SK-N-SH treated with all-trans-retinoic acid at 6 μM for 48 hours (cell line): ENCODE measurements around the gene LPCAT3.

Experiments used
- ATAC-seq: fragments of 200-7000 bp; cut with Tn5 transposase; 3 replicates; pipeline ENCODE4 v1.9.1; 2020; ENCODE audit warnings: mild to moderate bottlenecking, moderate library complexity
- ARNTL ChIP-seq: fragments of 450-650 bp; formaldehyde crosslinking; IDR thresholded peaks from 2 replicates; pipeline ENCODE4 v1.5.0; 2020; ENCODE audit warnings: low read depth, mild to moderate bottlenecking, moderate library complexity, borderline replicate concordance
- BACH2 ChIP-seq: fragments of 250-450 bp; sonication (Bioruptor Pico); IDR thresholded peaks from 2 replicates; pipeline ENCODE4 v1.9.0; 2021; ENCODE audit warnings: mild to moderate bottlenecking, borderline replicate concordance
- CSDC2 ChIP-seq: fragments of 250-450 bp; sonication (Bioruptor Pico); IDR thresholded peaks from 2 replicates; pipeline ENCODE4 v1.5.0; 2020; ENCODE audit warnings: mild to moderate bottlenecking, moderate library complexity
- ESRRG ChIP-seq: fragments of 250-450 bp; sonication (Bioruptor Pico); IDR thresholded peaks from 2 replicates; pipeline ENCODE4 v1.6.1; 2021; ENCODE audit warnings: mild to moderate bottlenecking
- GLIS3 ChIP-seq: fragments of 250-450 bp; sonication (Bioruptor Pico); IDR thresholded peaks from 2 replicates; pipeline ENCODE4 v1.5.0; 2020; ENCODE audit warnings: mild to moderate bottlenecking, moderate library complexity
- ISL1 ChIP-seq: fragments of 250-450 bp; sonication (Bioruptor Pico); IDR thresholded peaks from 2 replicates; pipeline ENCODE4 v2.1.2; 2022; ENCODE audit warnings: mild to moderate bottlenecking, moderate library complexity
- OSR1 ChIP-seq: fragments of 250-450 bp; sonication (Bioruptor Pico); IDR thresholded peaks from 2 replicates; pipeline ENCODE4 v1.8.0; 2022; ENCODE audit warnings: moderate library complexity, mild to moderate bottlenecking, inconsistent platforms
- PPARA ChIP-seq: fragments of 250-450 bp; sonication (Bioruptor Pico); IDR thresholded peaks from 2 replicates; pipeline ENCODE4 v1.5.0; 2020; ENCODE audit warnings: mild to moderate bottlenecking, borderline replicate concordance
- RARB ChIP-seq: fragments of 250-450 bp; sonication (Bioruptor Pico); IDR thresholded peaks from 2 replicates; pipeline ENCODE4 v1.8.0; 2021; ENCODE audit warnings: mild to moderate bottlenecking, moderate library complexity
- SNAI2 ChIP-seq: fragments of 250-450 bp; sonication (Bioruptor Pico); IDR thresholded peaks from 2 replicates; pipeline ENCODE4 v1.5.0; 2020; ENCODE audit warnings: mild to moderate bottlenecking, moderate library complexity
- TCF4 ChIP-seq: fragments of 250-450 bp; sonication (Bioruptor Pico); IDR thresholded peaks from 2 replicates; pipeline ENCODE4 v1.8.0; 2021; ENCODE audit warnings: mild to moderate bottlenecking, moderate library complexity, borderline replicate concordance
- TOX ChIP-seq: fragments of 250-450 bp; sonication (Bioruptor Pico); IDR thresholded peaks from 2 replicates; pipeline ENCODE4 v1.8.0; 2021; ENCODE audit warnings: mild to moderate bottlenecking, moderate library complexity, borderline replicate concordance
- ZC3H10 ChIP-seq: fragments of 250-450 bp; sonication (Bioruptor Pico); IDR thresholded peaks from 2 replicates; pipeline ENCODE4 v1.5.1; 2021; ENCODE audit warnings: mild to moderate bottlenecking, moderate library complexity
- ZFP3 ChIP-seq: fragments of 250-450 bp; sonication (Bioruptor Pico); IDR thresholded peaks from 2 replicates; pipeline ENCODE4 v1.5.0; 2020; ENCODE audit warnings: mild to moderate bottlenecking, moderate library complexity
- ZFP30 ChIP-seq: fragments of 450-650 bp; formaldehyde crosslinking; IDR thresholded peaks from 2 replicates; pipeline ENCODE4 v1.5.0; 2022; ENCODE audit warnings: mild to moderate bottlenecking, moderate library complexity
- ZNF565 ChIP-seq: fragments of 450-650 bp; formaldehyde crosslinking; conservative IDR thresholded peaks from 2 replicates; pipeline ENCODE4 v1.5.0; 2020; ENCODE audit warnings: low read depth, mild to moderate bottlenecking, moderate library complexity
- ZNF70 ChIP-seq: fragments of 450-650 bp; formaldehyde crosslinking; IDR thresholded peaks from 2 replicates; pipeline ENCODE4 v1.5.0; 2020; ENCODE audit warnings: mild to moderate bottlenecking, moderate library complexity
- ZNF8 ChIP-seq: fragments of 450-650 bp; formaldehyde crosslinking; IDR thresholded peaks from 2 replicates; pipeline ENCODE4 v1.5.0; 2020; ENCODE audit warnings: mild to moderate bottlenecking, moderate library complexity
- TF ChIP-seq, protein P1 (sequence below): fragments of 250-450 bp; sonication (Bioruptor Pico); IDR thresholded peaks from 2 replicates; pipeline ENCODE4 v1.5.1; 2020; ENCODE audit warnings: low read depth, mild to moderate bottlenecking, moderate library complexity
- TF ChIP-seq, protein P2 (sequence below): fragments of 250-450 bp; sonication (Bioruptor Pico); IDR thresholded peaks from 2 replicates; pipeline ENCODE4 v1.5.0; 2020; ENCODE audit warnings: mild to moderate bottlenecking, moderate library complexity
- TF ChIP-seq, protein P3 (sequence below): fragments of 250-450 bp; sonication (Bioruptor Pico); IDR thresholded peaks from 2 replicates; pipeline ENCODE4 v1.5.1; 2021; ENCODE audit warnings: mild to moderate bottlenecking, moderate library complexity
- TF ChIP-seq, protein P4 (sequence below): fragments of 250-450 bp; sonication (Bioruptor Pico); IDR thresholded peaks from 2 replicates; pipeline ENCODE4 v1.8.0; 2021; ENCODE audit warnings: low read depth, mild to moderate bottlenecking, moderate library complexity, borderline replicate concordance

Gene LPCAT3

DNA sequence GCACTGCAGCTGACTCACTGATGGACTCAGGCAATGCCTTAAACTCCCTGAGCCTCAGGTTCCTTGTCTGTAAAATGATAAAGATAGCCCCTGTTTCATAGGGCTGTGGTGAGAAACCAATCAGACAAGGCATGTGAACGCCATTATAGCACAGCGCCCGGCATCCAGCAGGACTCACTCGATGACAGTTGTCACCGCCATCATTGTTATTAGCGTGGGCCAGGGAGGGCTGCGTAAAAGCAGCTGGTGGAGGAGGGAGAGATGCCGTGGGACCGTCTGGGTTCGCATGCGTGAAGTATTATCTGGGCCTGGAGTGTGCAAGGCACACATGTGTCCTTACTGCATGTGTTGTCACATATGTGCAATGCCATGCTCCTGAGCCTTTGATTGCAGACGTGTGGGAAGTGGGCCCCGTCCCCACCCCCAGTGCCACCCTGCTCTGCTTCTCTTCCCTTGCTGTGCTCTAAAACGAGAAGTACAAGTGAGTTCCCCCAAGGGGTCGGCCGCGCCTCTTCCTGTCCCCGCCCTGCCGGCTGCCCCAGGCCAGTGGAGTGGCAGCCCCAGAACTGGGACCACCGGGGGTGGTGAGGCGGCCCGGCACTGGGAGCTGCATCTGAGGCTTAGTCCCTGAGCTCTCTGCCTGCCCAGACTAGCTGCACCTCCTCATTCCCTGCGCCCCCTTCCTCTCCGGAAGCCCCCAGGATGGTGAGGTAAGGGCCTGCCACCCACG lies 67.3 kb downstream of the LPCAT3 start, which contains the start of gene PTPN6:
Gene PTPN6 (plus strand): TSS at position 546 of the 730 bp plus-strand sequence. CDS start 157 bp downstream, at position 703.
- TF ChIP-seq, protein P1, sequence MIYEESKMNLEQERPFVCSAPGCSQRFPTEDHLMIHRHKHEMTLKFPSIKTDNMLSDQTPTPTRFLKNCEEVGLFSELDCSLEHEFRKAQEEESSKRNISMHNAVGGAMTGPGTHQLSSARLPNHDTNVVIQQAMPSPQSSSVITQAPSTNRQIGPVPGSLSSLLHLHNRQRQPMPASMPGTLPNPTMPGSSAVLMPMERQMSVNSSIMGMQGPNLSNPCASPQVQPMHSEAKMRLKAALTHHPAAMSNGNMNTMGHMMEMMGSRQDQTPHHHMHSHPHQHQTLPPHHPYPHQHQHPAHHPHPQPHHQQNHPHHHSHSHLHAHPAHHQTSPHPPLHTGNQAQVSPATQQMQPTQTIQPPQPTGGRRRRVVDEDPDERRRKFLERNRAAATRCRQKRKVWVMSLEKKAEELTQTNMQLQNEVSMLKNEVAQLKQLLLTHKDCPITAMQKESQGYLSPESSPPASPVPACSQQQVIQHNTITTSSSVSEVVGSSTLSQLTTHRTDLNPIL (CRISPR knock-in tag) = no peak
- TF ChIP-seq PPARA = no peak
- no peak for TF ChIP-seq ARNTL (CRISPR knock-in tag)
- no peak for TF ChIP-seq ISL1
- TF ChIP-seq, all 23 proteins: peak for 0
- no peak for ATAC-seq

DNA sequence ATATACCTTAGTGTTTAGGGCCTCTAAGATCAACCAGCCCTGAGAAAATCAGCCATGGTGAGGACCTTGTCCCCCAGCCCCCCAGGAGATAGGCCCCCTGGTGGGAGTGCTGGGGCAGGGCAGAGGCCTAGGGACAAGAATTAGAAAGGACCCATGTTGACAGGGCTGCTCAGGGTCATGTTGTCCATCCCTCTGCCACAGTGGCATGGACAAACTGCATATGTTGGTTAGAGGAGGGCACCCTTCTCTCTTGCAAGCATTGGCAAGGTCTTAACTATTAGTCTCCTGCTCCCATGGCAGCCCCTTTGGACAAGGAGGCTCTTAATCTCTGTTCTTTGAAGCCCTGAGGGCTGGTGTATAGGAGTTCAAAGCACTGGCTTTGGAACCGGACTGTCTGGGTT lies 67.9 kb downstream of the LPCAT3 start:
- ATAC-seq = no peak
- TF ChIP-seq RARB (CRISPR knock-in tag) = no peak
- TF ChIP-seq SNAI2 (CRISPR knock-in tag) = no peak

DNA sequence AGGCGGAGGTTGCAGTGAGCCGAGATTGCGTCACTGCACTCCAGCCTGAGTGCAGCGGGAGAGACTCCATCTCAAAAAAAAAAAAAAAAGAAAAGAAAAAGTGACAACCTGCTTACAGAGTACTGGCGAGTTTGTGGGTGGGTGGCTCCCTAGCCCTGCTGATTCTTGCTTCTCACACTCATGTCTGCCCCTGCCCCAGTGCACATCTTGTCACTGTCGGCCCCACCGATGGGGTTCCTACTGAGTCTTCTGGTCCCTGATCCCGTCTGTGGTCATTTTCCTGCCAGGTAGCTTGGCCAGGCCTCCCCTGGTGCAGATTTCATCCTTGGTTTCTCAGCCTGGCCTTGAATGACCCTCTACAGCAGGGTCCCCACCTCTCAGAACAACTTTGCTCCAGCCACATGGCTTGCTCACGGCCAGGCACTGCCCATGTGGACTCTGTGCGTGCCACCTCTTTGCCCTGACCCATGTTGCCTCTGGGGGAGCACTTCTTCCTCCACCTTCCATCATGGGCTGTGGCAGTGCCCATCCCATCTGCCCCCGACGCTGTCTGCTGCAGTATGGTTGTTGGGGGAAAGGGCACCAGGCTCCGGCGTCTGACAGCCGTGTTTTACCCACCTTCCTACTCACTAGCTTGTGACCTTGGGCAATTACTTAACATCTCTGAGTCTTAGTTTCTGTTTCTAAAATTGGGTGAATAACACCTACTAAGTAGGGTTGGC lies 69.2 kb downstream of the LPCAT3 start:
- ATAC-seq = no peak
- TF ChIP-seq TOX (CRISPR knock-in tag) (no peak), ZNF565 (CRISPR knock-in tag) (no peak), ZNF8 (CRISPR knock-in tag) (no peak), CSDC2 (no peak), ZC3H10 (CRISPR knock-in tag) (no peak), BACH2 (no peak), PPARA (no peak), ESRRG (CRISPR knock-in tag) (no peak), ZFP3 (no peak), ZFP30 (CRISPR knock-in tag) (no peak), TCF4 (CRISPR knock-in tag) (no peak)
- TF ChIP-seq, protein P1 (CRISPR knock-in tag) = no peak
- TF ChIP-seq, protein P2, sequence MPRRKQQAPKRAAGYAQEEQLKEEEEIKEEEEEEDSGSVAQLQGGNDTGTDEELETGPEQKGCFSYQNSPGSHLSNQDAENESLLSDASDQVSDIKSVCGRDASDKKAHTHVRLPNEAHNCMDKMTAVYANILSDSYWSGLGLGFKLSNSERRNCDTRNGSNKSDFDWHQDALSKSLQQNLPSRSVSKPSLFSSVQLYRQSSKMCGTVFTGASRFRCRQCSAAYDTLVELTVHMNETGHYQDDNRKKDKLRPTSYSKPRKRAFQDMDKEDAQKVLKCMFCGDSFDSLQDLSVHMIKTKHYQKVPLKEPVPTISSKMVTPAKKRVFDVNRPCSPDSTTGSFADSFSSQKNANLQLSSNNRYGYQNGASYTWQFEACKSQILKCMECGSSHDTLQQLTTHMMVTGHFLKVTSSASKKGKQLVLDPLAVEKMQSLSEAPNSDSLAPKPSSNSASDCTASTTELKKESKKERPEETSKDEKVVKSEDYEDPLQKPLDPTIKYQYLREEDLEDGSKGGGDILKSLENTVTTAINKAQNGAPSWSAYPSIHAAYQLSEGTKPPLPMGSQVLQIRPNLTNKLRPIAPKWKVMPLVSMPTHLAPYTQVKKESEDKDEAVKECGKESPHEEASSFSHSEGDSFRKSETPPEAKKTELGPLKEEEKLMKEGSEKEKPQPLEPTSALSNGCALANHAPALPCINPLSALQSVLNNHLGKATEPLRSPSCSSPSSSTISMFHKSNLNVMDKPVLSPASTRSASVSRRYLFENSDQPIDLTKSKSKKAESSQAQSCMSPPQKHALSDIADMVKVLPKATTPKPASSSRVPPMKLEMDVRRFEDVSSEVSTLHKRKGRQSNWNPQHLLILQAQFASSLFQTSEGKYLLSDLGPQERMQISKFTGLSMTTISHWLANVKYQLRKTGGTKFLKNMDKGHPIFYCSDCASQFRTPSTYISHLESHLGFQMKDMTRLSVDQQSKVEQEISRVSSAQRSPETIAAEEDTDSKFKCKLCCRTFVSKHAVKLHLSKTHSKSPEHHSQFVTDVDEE = no peak

DNA sequence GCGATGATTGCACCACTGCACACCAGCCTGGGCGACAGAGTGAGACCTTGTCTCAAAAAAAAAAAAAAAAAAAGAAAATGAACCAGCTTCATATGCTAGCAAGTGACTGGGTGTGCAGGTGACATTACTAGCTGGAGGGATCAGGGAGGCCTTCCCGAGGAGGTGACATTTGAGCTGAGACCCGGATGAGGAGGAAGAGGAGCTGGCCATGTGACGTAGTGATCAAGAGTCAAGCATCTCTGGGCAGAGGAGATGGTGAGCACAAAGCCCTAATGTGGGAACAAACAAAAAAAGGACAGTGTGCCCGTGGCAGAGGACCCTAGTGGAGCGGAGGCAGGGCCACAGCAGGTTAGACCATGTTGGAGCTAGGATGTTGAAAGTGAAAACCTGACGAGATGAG lies 70.7 kb downstream of the LPCAT3 start:
- no peak for ATAC-seq
- TF ChIP-seq OSR1 (CRISPR knock-in tag) (no peak), ZFP30 (CRISPR knock-in tag) (no peak), SNAI2 (CRISPR knock-in tag) (no peak), ESRRG (CRISPR knock-in tag) (no peak), GLIS3 (CRISPR knock-in tag) (no peak), ZNF8 (CRISPR knock-in tag) (no peak), ZNF70 (CRISPR knock-in tag) (no peak), ZC3H10 (CRISPR knock-in tag) (no peak), ISL1 (no peak), TOX (CRISPR knock-in tag) (no peak), RARB (CRISPR knock-in tag) (no peak)
- TF ChIP-seq, protein P3, sequence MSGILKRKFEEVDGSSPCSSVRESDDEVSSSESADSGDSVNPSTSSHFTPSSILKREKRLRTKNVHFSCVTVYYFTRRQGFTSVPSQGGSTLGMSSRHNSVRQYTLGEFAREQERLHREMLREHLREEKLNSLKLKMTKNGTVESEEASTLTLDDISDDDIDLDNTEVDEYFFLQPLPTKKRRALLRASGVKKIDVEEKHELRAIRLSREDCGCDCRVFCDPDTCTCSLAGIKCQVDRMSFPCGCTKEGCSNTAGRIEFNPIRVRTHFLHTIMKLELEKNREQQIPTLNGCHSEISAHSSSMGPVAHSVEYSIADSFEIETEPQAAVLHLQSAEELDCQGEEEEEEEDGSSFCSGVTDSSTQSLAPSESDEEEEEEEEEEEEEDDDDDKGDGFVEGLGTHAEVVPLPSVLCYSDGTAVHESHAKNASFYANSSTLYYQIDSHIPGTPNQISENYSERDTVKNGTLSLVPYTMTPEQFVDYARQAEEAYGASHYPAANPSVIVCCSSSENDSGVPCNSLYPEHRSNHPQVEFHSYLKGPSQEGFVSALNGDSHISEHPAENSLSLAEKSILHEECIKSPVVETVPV (CRISPR knock-in tag) = no peak
- TF ChIP-seq, protein P4, sequence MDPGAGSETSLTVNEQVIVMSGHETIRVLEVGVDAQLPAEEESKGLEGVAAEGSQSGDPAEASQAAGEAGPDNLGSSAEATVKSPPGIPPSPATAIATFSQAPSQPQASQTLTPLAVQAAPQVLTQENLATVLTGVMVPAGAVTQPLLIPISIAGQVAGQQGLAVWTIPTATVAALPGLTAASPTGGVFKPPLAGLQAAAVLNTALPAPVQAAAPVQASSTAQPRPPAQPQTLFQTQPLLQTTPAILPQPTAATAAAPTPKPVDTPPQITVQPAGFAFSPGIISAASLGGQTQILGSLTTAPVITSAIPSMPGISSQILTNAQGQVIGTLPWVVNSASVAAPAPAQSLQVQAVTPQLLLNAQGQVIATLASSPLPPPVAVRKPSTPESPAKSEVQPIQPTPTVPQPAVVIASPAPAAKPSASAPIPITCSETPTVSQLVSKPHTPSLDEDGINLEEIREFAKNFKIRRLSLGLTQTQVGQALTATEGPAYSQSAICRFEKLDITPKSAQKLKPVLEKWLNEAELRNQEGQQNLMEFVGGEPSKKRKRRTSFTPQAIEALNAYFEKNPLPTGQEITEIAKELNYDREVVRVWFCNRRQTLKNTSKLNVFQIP (CRISPR knock-in tag) = no peak
- TF ChIP-seq, protein P2 = no peak
